Transverse colon (tissue), 4 donors: ENCODE data around the gene NUDCD3. TPM values are rescaled to one million over a fixed set of nuclear protein-coding genes. Genes with fewer than 3 reads are reported as not detected.

ENCODE experiments used
- DNase-seq: peaks from one replicate; pipeline ENCODE4 v3.0.0-alpha.2; 2019
- H3K27ac ChIP-seq, 4 donors: fragments of 200-600 bp; sonication (generic); 2 replicates each; pipeline ENCODE4 v1.5.1; 2016 to 2018; ENCODE audit warnings: inconsistent platforms in 4 of 4
- H3K27me3 ChIP-seq: fragments of 200-600 bp; sonication (generic); 2 replicates; pipeline ENCODE4 v1.5.1; 2017; ENCODE audit warnings: inconsistent platforms
- H3K36me3 ChIP-seq, 4 donors: fragments of 200-600 bp; sonication (generic); 2 replicates each; pipeline ENCODE4 v1.5.1; 2017 to 2019; ENCODE audit warnings: inconsistent platforms in 4 of 4
- H3K4me1 ChIP-seq, 4 donors: fragments of 200-600 bp; sonication (generic); 2 replicates each; pipeline ENCODE4 v1.5.1; 2017 to 2020; ENCODE audit warnings: inconsistent platforms in 4 of 4
- H3K4me3 ChIP-seq, 4 donors: fragments of 200-600 bp; sonication (generic); 1 replicate in 1 of 4; 2 replicates in 3 of 4; pipeline versions ENCODE4 v1.5.1 to v1.6.1; 2017 to 2019; ENCODE audit warnings: inconsistent platforms in 4 of 4
- H3K9me3 ChIP-seq, 2 donors: fragments of 200-600 bp; sonication (generic); 2 replicates each; pipeline ENCODE4 v1.5.1; 2017 to 2019; ENCODE audit warnings: inconsistent platforms in 2 of 2
- EP300 ChIP-seq: sonication (generic); formaldehyde crosslinking; IDR thresholded peaks from one replicate; pipeline ENCODE4 v1.6.1; 2017; ENCODE audit warnings: antibody characterized with exemption, low read depth
- POLR2A ChIP-seq: fragments of 450-650 bp; IDR thresholded peaks from one replicate; pipeline ENCODE4 v1.6.1; 2016; ENCODE audit warnings: antibody characterized with exemption, mild to moderate bottlenecking, moderate library complexity
- POLR2AphosphoS5 ChIP-seq, 3 donors: sonication (generic); formaldehyde crosslinking; IDR thresholded peaks; one replicate each; pipeline ENCODE4 v1.6.1; 2016; ENCODE audit warnings: antibody characterized with exemption in 3 of 3
- WGBS, 2 donors: methylation state at CpG; one replicate each; pipeline ENCODE4 v1.1.5; 2018; ENCODE audit warnings: low coverage in 1 of 2; 5-methylcytosine and 5-hydroxymethylcytosine counted together
- in situ Hi-C, 4 donors: fragments of 200-750 bp; cut with MboI; loops; one replicate each; pipeline versions ENCODE4 v1.15.0 to v1.15.1; 2017; ENCODE audit warnings: low sequenced_read_pairs in 3 of 4, low pct_ligation_motif_present in 1 of 4, low pct_unique_long_range_greater_than_20kb in 1 of 4
- intact Hi-C: fragments of 100-400 bp; cut with DNase I; formaldehyde crosslinking; loops from one replicate; pipeline ENCODE4 v1.15.1; 2023; ENCODE audit warnings: low total_unique reads
- total RNA-seq, 4 donors: library from RNA; depleted of rRNA; stranded (reverse); fragments of >200 nt; gene quantifications; one replicate each; pipeline ENCODE4 v1.1.0, GENCODE V29; 2016
- TF ChIP-seq, protein P1 (sequence below), 5 experiments: fragments of 200-600 bp in 3 of 5; fragments of 450-650 bp in 2 of 5; sonication (generic) in 3 of 5; IDR thresholded peaks; 1 replicate in 2 of 5; 2 replicates in 3 of 5; pipeline ENCODE4 v1.5.1; 2016 to 2017; ENCODE audit warnings: antibody characterized with exemption in 5 of 5, inconsistent platforms in 3 of 5, mild to moderate bottlenecking in 2 of 5, moderate library complexity in 1 of 5

NUDCD3 gene
- total RNA-seq, 4 donors from 2014 or later = 31.9 to 76.7 (median 38.6) TPM

DNA sequence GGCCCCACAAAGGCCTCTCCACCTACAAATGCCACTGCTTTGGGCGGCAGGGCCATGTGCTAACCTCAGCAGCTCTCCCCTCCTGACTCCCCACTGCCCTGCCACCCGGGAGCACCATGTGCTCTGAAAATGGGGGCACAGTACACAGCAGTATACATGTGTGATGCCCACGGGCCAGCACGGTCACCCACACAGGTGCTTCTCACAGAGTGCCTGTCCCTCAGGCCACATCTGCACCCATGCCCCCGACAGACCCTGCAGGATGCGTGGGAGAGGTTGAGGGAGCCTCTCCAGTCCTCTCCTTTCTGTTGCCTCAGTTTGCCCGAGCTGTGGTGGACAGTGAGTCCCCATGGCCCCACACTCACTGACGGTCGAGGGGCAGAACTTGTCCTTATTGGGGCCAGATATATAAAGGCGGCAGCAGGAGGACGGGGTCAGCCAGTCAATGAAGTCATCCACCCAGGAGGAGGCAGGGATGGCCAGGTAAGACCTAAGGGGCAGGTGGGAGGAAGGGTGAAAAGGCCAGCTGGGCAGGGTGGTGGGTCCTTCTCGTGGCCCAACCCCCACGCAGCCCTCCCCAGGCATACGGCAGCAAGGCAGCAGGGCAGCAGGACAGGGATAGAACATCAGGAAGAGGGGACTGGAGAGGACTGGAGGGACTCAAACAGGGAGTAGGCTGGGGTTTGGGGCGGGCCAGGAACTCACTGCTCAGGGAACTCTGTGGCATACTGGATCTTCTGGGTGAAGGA is 31.1 kb upstream of the NUDCD3 start:
- WGBS, 2 donors = 86% methylated on average over 14 of the region's 15 CpGs; no CpG with 5 or more reads in 1 of the 2 donors
- Histone ChIP-seq H3K4me3 (no peak overlapping the region), H3K9me3 (peaks cover 7 to 11% of the 10 kb centered on the region in 2 donors), H3K4me1 (no peaks in the 10 kb centered on the region), H3K36me3 (no peaks in the 10 kb centered on the region), H3K27ac (no peak overlapping the region), H3K27me3 (no peaks in the 10 kb centered on the region)
- no peak for DNase-seq
- in situ Hi-C loops (no loop called here), intact Hi-C loops (no loop called here)
- TF ChIP-seq, protein P1, sequence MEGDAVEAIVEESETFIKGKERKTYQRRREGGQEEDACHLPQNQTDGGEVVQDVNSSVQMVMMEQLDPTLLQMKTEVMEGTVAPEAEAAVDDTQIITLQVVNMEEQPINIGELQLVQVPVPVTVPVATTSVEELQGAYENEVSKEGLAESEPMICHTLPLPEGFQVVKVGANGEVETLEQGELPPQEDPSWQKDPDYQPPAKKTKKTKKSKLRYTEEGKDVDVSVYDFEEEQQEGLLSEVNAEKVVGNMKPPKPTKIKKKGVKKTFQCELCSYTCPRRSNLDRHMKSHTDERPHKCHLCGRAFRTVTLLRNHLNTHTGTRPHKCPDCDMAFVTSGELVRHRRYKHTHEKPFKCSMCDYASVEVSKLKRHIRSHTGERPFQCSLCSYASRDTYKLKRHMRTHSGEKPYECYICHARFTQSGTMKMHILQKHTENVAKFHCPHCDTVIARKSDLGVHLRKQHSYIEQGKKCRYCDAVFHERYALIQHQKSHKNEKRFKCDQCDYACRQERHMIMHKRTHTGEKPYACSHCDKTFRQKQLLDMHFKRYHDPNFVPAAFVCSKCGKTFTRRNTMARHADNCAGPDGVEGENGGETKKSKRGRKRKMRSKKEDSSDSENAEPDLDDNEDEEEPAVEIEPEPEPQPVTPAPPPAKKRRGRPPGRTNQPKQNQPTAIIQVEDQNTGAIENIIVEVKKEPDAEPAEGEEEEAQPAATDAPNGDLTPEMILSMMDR (IDR thresholded peaks at IDR 0.05) = no peak
- TF ChIP-seq EP300 (no peak), POLR2A (no peak), POLR2AphosphoS5 (IDR thresholded peaks at IDR 0.05) (no peak)

DNA sequence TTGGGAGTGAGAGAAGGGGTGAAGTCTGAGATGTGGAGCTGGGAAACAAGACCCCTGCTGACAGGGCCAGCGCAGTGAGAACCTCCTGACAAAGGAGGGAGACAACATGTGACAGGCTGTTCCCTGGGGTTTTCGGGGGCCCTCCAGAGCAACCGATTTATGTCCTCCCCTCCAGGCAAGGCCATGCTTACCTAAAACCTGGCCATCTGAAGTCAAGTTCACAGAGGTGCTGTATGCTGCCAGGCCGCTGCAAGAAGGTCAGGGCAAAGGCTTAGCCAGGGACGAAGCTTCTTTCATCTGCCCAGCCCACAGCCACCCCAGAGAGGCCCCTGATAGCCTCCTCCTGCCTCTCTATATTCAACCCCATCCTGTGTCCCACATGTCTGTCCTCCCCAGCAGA is 30.1 kb upstream of the NUDCD3 start:
- intact Hi-C loops = no loop called here
- H3K27ac ChIP-seq = no peak overlapping the region
- TF ChIP-seq EP300 = no peak
- no peak for TF ChIP-seq POLR2AphosphoS5 (IDR thresholded peaks at IDR 0.05)
- TF ChIP-seq, protein P1 (IDR thresholded peaks at IDR 0.05) = no peak
- no peak for TF ChIP-seq POLR2A
- no peak overlapping the region for H3K4me3 ChIP-seq
- H3K4me1 ChIP-seq = no peaks in the 10 kb centered on the region
- no peaks in the 10 kb centered on the region for H3K27me3 ChIP-seq
- no peak for DNase-seq
- peaks cover 4 to 10% of the 10 kb centered on the region in 2 donors for H3K9me3 ChIP-seq
- 86% methylated on average over 5 of the region's 5 CpGs; no CpG with 5 or more reads in 1 of the 2 donors for WGBS, 2 donors
- H3K36me3 ChIP-seq = no peaks in the 10 kb centered on the region
- in situ Hi-C loops = no loop called here

DNA sequence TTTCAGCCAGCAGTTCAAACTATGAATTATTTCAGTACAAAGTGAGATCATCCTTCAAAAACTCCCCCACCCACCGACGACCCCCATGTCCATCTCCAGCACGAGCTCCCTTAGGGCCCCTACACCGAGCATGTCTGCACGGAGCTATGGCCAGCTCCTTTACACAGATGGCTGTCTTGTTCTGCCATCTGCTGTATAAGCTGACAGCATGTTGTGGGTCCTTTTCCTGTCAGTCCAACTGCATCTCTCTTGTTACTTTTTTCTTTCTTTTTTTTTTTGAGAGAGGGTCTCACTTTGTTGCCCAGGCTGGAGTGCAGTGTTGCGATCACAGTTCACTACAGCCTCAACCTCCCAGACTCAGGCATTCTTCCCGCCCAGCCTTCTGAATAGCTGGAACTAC is 29.1 kb upstream of the NUDCD3 start:
- H3K36me3 ChIP-seq = no peaks in the 10 kb centered on the region
- WGBS, 2 donors = 73% methylated on average over 7 of the region's 7 CpGs; no CpG with 5 or more reads in 1 of the 2 donors
- H3K27me3 ChIP-seq = no peaks in the 10 kb centered on the region
- no peak for DNase-seq
- intact Hi-C loops = no loop called here
- in situ Hi-C loops = no loop called here
- no peak overlapping the region for H3K4me3 ChIP-seq
- no peak overlapping the region for H3K27ac ChIP-seq
- H3K9me3 ChIP-seq = no peaks in the 10 kb centered on the region
- TF ChIP-seq POLR2AphosphoS5 (IDR thresholded peaks at IDR 0.05) (no peak), EP300 (no peak), POLR2A (no peak)
- TF ChIP-seq, protein P1 (IDR thresholded peaks at IDR 0.05) = no peak
- H3K4me1 ChIP-seq = no peaks in the 10 kb centered on the region

DNA sequence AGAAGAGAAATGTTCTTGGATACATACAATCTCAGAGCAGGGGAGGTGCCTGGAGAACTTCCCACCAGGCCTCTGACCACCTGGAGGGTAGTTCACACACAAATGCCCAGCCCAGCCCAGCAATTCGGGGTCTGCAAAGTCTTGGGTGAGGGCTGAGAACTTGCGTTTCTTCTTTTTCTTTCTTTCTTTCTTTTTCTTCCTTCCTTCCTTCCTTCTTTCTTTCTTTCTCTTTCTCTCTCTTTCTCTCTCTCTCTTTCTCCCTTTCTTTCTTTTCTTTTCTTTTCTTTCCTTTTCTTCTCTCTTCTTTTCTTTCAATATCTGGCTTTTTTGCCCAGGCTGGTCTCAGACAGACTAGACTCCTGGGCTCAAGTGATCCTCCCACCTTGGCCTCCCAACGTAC is 28.3 kb upstream of the NUDCD3 start:
- in situ Hi-C loops = no loop called here
- H3K9me3 ChIP-seq = no peaks in the 10 kb centered on the region
- no peaks in the 10 kb centered on the region for H3K4me1 ChIP-seq
- DNase-seq = no peak
- no peak for TF ChIP-seq EP300
- H3K27ac ChIP-seq = no peak overlapping the region
- no peak overlapping the region for H3K4me3 ChIP-seq
- WGBS, 2 donors = 76 to 100% methylated on average over 2 to 3 of the region's 3 CpGs
- no peaks in the 10 kb centered on the region for H3K36me3 ChIP-seq
- intact Hi-C loops = no loop called here
- H3K27me3 ChIP-seq = no peaks in the 10 kb centered on the region
